HG03280 (cell line): ENCODE measurements around the gene KLHL40.

Experiments
- ATAC-seq: cut with Tn5 transposase; IDR thresholded peaks from one replicate; pipeline ENCODE4 v1.9.1; 2021; ENCODE audit warnings: mild to moderate bottlenecking, moderate library complexity; ENCODE audit not compliant: unreplicated experiment

The KLHL40 gene

DNA sequence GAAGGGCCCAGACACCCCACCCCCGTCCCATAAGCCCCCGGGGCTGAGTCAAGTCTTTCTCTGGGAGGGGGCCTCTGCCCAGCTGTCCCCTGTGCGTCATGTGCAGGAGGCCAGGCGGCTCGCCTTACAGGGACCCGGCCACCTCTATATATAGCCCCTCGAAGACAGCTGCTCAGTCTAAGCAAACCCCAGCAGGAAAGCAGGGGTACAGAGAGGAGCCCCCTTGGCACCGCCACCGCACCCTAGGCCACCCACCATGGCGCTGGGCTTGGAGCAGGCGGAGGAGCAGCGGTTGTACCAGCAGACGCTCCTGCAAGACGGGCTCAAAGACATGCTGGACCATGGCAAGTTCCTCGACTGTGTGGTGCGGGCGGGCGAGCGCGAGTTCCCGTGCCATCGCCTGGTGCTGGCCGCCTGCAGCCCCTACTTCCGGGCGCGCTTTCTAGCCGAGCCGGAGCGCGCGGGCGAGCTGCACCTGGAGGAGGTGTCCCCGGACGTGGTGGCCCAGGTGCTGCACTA, at the start of gene KLHL40:
Gene KLHL40 (plus strand): TSS at position 175 of the 519 bp plus-strand sequence. CDS start 82 bp downstream, at position 257.
- ATAC-seq: no peak

DNA sequence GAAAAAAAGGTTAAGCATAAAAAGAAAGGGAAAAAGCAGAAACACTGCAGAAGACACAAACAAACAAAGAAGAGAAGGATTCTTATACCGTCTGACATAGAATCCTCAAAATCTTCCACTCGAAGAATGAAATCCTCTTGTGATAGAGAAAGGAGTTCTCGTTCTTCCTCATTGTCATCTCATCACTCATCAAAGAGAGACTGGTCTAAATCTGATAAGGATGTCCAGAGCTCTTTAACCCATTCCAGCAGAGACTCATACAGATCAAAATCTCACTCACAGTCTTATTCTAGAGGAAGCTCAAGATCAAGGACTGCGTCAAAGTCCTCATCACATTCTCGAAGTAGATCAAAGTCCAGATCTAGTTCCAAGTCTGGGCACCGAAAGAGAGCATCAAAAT, 48.3 kb upstream of the KLHL40 start:
- ATAC-seq: no peak

DNA sequence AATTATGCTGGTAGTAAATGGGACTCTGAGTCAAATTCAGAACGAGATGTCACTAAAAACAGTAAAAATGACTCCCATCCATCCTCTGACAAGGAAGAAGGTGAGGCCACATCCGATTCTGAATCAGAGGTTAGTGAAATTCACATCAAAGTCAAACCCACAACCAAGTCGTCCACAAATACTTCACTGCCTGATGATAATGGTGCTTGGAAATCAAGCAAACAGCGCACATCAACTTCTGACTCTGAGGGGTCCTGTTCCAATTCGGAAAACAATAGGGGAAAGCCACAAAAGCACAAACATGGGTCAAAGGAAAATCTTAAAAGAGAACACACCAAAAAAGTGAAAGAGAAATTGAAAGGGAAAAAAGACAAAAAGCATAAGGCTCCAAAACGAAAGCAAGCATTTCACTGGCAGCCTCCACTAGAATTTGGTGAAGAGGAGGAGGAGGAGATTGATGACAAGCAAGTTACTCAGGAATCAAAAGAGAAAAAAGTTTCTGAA, 46.9 kb upstream of the KLHL40 start:
- peak; percentile 52 for ATAC-seq

DNA sequence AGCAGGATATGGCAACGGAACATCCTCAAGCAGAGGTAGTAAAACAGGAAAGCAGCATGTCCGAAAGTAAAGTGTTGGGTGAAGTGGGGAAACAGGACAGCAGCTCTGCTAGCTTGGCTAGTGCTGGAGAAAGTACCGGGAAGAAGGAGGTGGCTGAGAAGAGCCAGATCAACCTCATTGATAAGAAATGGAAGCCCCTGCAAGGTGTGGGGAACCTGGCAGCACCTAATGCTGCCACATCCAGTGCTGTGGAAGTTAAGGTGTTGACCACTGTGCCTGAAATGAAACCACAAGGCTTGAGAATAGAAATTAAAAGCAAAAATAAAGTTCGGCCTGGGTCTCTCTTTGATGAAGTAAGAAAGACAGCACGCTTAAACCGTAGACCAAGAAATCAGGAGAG, 46.1 kb upstream of the KLHL40 start:
- ATAC-seq: no peak

GRCh38 chr3:42640129-42640528, 45.2 kb upstream of the KLHL40 start:
- no peak for ATAC-seq

- ATAC-seq: no peak
Measured at GRCh38 chr3:42640771-42641370, 44.5 kb upstream of the KLHL40 start.

DNA sequence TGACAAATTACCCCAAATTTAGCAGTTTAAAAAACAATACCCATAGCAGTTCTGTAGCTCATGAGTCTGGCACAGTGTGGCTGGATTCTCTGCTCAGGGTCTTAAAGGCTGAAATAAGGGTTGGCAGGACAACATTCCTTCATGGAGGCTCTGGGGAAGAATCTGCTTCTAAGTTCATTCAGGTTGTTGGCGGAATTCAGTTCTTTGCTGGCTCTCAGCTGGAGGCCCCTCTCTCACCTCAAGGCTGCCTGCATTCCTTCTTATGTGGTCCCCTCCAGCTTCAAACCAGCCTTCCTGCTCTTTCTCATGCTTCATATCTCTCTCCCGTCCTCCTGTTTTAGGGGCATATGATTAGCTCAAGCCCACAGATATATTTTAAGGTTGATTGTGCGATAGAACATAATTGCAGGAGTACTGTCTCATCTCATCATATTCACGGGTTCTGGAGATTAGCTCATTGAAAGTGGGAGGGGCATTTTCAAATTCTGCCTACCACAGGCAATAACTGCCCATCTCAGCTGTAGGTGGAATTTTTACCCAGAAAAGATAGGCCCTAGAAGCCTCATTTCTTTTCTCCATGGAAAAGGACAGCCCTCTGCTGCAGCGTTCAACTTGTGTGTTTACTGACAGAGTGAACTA, 37.4 kb upstream of the KLHL40 start:
- no peak for ATAC-seq

DNA sequence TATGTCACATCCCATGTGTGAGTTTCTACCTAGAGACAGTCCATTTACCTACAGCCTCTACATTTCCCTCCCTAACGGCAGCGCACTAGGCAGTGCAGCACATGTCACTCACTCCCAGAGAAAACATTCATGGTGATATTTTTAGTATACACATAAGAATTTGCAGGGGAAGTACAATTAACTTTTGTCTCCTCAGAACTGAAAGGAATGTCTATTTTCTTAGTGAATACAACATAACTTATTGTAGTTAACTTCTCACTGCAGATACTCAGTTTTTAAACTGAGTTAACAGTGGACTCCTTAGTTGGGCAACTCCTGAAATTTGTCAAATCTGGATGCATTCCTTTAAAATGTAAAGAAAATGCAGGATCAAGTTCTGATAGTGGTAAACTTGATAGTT, 36.3 kb upstream of the KLHL40 start:
- no peak for ATAC-seq

DNA sequence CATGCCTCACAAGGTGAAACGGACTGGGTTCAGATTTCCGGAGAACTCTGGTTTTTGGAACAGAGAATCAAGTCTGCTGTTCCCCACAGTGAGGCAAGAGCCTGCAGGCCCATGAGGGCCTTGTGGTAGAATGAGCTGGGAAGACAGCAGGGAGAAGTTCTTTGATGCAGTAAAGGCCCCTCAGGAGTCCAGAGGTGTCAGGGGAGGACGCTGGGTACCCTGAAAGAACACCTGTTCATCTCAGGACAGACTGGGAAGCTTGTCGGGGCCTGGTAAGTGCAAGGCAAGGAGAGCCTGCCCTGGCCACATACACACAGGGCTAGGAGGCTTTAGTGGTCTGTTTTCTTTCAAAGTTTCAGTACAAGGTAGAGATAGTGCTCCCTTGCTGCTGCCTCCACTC, 35.6 kb upstream of the KLHL40 start:
- no peak for ATAC-seq

GRCh38 chr3:42651248-42652091, 33.9 kb upstream of the KLHL40 start:
- no peak for ATAC-seq

DNA sequence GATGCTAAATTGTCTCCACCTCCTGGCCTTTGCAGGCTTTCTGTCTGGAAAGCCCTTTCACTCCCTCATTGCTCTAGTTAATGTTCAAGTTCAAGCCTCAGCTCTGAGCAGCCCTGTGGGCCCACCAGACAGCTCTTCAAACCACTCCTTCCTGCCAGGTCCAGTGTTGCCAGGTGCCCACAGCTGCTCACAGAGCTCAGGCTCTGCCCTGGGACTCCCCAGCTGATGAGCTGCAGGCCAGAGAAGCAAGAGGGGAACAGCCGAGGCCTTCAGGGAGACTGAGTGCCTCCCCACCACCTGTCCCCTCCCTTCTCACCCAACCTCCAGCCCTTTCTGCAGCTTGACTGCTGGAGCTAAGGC, 33.1 kb upstream of the KLHL40 start:
- ATAC-seq: no peak

DNA sequence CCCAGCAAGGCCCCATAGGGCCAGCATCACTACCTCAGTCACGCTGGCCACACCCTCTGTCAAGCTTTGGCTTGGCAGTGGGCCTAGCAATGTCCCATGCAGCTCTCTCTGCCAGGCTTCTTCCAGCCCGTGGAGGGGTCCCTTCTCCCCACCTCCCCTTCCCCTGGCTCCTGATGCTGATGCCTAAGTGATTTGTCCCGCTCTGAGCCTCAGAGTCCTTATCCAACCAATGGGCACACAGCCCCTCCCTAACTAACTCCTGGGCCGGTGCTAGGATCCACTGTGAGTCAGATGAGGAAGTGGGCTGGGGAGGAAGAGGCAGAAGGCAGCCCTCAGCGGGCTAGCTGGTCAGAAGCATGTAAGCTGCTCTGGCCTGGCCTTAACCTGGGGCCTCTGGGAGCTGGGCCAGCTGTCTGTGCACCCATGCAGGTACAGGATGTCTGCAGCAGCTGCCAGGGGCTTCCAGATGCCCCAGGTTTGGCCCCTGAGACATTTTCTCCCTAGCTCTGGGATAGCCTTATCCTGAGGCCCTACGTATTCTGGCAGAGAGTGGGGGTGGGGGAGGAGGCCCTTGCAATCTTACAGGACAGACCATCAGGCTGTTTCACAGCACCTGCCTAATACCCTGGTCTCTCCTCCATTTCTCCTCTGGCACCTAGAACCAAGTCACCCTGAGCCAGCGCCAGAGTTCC, 32.6 kb upstream of the KLHL40 start:
- no peak for ATAC-seq

GRCh38 chr3:42653303-42653559, 32.1 kb upstream of the KLHL40 start:
- no peak for ATAC-seq

GRCh38 chr3:42653560-42654330, 31.6 kb upstream of the KLHL40 start, which contains the start of gene ZBTB47:
Gene ZBTB47, plus strand, starts transcription at chr3:42653697. Its CDS starts 4,659 bp downstream, at chr3:42658356.
- no peak for ATAC-seq

- ATAC-seq: no peak
Measured at GRCh38 chr3:42654331-42655201, 30.8 kb upstream of the KLHL40 start.

- ATAC-seq: no peak
Measured at GRCh38 chr3:42655331-42655888, 29.9 kb upstream of the KLHL40 start.

- no peak for ATAC-seq
Measured at GRCh38 chr3:42655980-42656679, 29.2 kb upstream of the KLHL40 start.
